GM11168 (cell line): ENCODE data around the gene ARID3A.

Source experiments
- in situ Hi-C: fragments of 300-500 bp; cut with MboI; formaldehyde crosslinking; loops from one replicate; pipeline ENCODE4 v1.12.0; 2022; ENCODE audit warnings: low sequenced_read_pairs; ENCODE audit not compliant: unreplicated experiment

Gene ARID3A

GRCh38 chr19:943551-944170 lies 17.8 kb downstream of the ARID3A start:
- in situ Hi-C loops, result no loop called here

- in situ Hi-C loops, result no loop called here
Observed at GRCh38 chr19:944171-944567, 18.3 kb downstream of the ARID3A start.

- in situ Hi-C loops, result no loop called here
Observed at GRCh38 chr19:944663-945241, 18.9 kb downstream of the ARID3A start.

GRCh38 chr19:945401-946252 lies 19.8 kb downstream of the ARID3A start:
- in situ Hi-C loops, result no loop called here

- in situ Hi-C loops, result no loop called here
Observed at GRCh38 chr19:947090-947706, 21.4 kb downstream of the ARID3A start.

GRCh38 chr19:947707-948539 lies 22.1 kb downstream of the ARID3A start:
- in situ Hi-C loops, result no loop called here

GRCh38 chr19:948842-949496 lies 23.1 kb downstream of the ARID3A start:
- in situ Hi-C loops, result no loop called here

GRCh38 chr19:950352-951066 lies 24.7 kb downstream of the ARID3A start:
- in situ Hi-C loops, result no loop called here

GRCh38 chr19:952049-952679 lies 26.3 kb downstream of the ARID3A start:
- in situ Hi-C loops, result no loop called here

- in situ Hi-C loops, result no loop called here
Observed at GRCh38 chr19:952680-953444, 27.0 kb downstream of the ARID3A start.

GRCh38 chr19:953445-954271 lies 27.8 kb downstream of the ARID3A start:
- in situ Hi-C loops, result no loop called here

- in situ Hi-C loops, result no loop called here
Observed at GRCh38 chr19:954272-954671, 28.4 kb downstream of the ARID3A start.

GRCh38 chr19:954672-955494 lies 29.0 kb downstream of the ARID3A start:
- in situ Hi-C loops, result no loop called here

- in situ Hi-C loops, result no loop called here
Observed at GRCh38 chr19:955803-956765, 30.2 kb downstream of the ARID3A start.
